GM18868 (cell line): ENCODE measurements around the gene CLDND2.
A peak's percentile ranks its signal among the peaks of the same experiment; 100 is the strongest.

ENCODE experiments used
- ATAC-seq: cut with Tn5 transposase; IDR thresholded peaks from one replicate; pipeline ENCODE4 v1.9.1; 2021; ENCODE audit warnings: mild to moderate bottlenecking, moderate library complexity; ENCODE audit not compliant: unreplicated experiment

The CLDND2 gene

DNA sequence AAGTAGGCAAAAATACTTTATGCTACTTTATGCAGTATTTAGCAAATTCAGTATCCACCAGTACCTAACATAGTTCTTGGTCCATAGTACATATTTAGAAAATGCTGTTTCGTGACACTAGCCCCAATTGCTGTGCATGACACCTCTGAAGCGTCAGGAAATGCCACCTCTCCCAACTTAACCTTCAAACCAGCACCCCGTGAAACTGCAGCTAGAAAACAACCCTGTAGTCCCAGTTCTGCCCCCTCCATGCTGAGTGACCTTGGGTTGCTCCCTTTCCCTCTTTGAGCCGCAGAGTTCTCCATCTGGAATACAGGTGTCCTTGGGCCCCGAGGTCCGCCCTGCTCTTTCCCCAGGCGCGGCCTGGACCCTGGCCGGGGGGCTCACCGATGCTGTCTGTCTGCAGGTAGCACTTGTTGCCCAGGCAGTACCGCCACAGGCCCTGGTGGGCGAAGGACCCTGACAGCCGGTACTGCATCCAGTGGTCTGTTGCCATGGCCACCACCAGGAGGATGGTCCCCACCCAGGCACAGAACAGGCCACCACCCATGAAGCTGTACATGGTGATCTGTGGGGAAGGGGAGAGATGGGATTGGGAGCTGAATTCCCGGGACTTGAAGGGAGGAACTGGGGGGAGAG is 18.2 kb upstream of the CLDND2 start:
- no peak for ATAC-seq

- ATAC-seq = no peak
These were observed 13.2 kb upstream of the CLDND2 start for GRCh38 chr19:51382004-51382403.

- ATAC-seq = no peak
These were observed 11.6 kb upstream of the CLDND2 start for GRCh38 chr19:51380379-51380778.

- ATAC-seq = no peak
These were observed 8.6 kb upstream of the CLDND2 start for GRCh38 chr19:51377422-51377821.

DNA sequence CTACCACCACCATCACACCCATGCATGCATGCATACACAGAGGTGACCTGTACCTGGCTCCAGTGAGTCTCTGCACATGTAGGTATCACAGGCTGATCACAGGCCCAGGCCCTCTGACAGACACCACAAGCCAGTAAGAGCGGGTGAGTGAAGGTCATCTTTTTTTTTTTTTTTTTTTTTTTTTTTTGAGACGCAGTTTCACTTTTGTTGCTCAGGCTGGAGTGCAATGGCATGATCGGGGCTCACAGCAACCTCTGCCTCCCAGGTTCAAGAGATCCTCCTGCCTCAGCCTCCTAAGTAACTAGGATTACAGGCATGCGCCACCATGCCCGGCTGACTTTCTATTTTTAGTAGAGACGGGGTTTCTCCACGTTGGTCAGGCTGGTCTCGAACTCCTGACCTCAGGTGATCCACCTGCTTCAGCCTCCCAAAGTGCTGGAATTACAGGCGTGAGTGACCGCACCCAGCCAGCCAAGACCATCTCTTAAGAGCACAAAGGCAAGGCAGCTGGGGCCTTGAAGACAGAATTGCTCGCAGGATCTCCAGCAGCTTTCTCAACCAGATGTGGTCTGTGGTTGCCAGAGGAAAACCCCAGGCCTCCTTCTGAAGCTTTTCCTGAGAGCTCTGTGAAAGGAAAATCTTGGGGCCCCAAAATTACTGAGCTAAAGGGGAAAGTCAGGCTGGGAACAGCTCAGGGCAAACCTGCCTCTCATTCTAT is 6.9 kb upstream of the CLDND2 start:
- ATAC-seq = no peak

DNA sequence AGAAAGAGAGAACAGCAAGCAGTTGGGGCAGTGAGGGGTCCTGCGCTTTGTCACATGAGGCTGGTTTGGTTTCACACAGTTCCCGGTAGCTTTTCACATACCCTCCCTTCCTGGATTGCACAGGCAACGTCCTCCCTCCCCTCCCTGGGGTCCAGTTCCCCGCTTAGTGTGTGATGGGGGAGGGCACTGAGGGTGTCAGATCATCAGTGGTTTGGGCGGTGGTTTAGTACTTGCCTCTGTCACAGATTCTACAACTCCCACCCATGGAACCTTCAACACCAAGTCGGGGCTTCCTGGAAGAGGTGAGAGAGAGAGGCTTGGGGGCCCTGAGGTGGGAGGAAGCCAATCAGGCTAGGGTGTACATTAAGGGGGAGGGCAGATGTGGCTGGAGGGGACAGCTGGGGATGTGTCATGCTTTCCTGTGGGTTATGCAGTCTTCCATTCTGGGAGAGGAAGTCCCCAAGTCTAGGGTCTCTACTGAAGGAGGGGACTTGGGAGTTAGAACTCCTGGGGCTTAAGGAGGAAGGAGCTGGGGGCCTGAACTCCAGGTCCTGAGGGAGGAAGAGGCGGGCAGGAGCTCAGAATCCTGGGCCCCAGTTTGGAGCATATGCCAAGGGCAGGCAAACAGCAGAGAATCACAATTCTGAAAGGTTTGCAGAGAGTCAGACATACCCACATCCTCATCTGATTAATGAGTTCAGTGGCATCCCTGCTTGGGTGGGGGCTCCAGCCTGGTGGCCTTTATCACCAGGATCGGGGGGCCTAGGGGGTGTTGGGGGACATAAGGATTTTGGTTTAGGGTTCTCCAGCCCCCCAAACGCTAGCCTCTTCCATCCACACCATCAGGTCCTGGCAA is 4.1 kb upstream of the CLDND2 start, which contains the start of gene NKG7:
Gene NKG7 (minus strand): TSS at position 6 of the 856 bp plus-strand sequence. CDS start 119 bp downstream, outside the sequence.
- peak; percentile 38 for ATAC-seq

DNA sequence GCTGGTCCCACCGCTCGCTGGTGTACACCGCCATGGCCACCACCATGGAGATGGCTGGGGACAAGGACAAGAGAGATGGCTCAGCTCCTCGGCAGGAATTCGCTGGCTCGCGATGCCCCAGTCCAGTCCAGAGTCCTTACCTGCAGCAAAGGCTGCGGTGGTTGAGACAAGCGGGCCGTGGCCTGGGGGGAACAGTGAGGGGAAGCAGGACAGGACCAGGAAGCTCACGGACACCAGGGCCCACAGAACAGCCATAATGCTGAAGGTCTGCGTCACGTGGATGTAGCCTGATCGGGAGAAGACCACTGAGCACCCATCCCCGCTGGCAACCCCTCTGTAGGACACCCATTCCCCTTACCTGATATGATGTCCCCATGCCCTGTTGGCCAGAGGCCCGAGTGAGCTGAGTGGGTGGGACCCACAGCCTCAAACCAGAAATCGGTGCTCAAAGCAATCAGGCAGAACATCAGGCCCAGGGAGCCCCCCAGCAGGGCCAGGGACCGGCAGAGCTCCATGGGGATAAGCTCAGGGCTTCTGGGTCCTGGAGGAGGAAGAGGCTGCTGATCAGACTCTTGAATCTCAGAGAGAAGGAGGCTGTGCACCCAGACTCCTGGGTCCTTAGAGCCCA is 3.3 kb upstream of the CLDND2 start:
- no peak for ATAC-seq

- no peak for ATAC-seq
These were observed 2.4 kb upstream of the CLDND2 start for GRCh38 chr19:51371186-51371690.

DNA sequence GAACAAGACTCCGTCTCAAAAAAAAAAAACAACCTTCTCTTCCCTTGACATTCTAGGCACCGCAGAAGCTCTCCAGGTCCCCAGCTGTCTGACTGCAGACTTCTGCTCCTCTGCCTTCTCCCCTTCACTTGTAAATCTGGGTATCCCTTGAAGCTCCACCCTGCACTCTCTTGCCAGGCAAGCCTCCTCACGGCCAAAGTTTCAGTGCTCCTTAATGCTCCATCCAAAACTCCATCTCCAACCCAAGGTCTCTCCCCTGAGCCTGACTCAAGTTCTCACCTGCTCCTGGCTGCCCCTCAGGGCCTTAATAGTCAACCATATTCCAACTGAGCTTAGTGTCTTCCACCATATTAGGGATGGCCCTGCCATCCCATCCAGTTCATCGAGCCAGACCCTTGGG is 1.4 kb upstream of the CLDND2 start:
- ATAC-seq = no peak

DNA sequence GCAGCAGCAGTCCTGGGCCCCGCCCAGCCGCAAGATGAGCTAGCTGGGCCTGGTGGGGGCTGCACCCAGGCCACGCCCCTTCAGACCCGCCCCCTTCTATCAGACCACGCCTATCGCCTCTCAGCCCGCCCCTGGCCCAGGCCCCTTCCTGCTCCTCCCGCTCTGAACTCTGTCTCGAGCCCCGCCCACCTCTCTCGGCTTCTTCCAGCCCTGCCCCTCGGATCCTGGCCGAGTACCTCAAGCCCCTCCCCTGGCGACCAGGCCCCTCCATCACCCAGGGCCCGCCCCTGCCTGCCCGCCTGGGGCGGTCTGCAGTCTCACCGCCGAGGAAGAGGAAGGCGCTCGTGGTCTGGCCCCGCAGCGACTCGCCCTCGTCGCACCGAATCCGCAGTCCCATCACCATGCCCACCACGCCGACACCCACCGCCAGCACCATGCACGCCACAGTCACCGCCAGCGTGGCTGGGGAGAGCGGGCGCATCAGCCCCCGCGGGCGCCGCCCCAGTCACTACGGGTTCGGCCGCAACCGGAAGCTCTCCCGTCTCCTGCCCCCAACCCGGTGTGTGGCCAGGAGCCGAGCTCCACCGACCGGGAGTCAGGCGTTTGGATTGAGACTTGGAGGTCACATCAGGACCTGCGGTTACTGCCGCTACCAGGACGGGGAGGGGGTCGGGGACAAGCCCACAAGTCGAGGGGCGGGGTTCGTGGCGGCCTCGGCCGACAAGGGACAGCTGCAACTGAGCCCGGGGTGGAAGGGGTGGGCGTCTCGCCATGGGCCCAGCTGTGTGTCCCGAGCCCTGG is 1.0 kb downstream of the CLDND2 start:
- ATAC-seq = peak; percentile 78

- peak; percentile 3 for ATAC-seq
These were observed 1.6 kb downstream of the CLDND2 start for GRCh38 chr19:51367255-51367564.

DNA sequence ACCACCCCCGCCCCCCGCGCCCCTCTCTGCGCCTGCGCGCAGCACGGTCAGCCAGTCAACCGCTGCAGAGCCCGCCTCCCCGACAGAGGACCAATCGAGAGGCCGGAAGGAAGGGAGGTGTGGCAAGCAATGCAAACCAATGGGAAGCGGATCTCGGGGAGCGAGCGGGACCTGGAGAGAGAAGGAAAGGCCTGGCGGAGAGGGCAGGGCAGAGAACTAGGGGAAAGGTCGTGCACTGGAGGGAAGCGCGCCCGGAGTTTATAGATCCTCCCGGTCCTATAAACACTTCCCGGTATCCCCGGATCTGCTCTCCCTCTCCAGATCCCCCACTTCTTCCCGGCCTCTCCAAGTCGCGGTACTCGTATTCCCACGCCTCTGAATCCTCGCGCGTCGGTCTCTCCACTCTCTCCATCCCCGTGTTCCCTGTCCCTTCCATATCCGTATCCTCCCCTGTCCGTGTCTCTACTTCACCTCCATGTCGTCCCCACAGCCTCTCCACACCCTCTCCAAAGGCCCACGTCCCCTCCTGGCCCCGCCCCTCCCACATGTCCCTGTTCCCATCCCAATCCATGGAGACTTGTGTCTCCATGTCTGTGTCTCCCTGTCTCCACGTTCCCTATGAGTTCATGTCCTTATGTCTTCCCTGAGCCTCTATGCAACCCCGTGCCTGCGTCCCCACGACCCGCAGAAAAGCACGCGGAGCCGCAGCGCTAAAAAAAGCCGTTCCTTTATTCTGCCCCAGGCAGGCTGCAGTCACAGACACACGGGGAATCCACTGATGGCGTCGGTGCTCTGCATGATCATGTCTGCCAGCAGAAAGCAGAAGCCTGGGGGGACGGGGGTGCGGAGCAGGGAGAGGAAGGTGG is 2.2 kb downstream of the CLDND2 start:
- ATAC-seq = peak; percentile 42

DNA sequence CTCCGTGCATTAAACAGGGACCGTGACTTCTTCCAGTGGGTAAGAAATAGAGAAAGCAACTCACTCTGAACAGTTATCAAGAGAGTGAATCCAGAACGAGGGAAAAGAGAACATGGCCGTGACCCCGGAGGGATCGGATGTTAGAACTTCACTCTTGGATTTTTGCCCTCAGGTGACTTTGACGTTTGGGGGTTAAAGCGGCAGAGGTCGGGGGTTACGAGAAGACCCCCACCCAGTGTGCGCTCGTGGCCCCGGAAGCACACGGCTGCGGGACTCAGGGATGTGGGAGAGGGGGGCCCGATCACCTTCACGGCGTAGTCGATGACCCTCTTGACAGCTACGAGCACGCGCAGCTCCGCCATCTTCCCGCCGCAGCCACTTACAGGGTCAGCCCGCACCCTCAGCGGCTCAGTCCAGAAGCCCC is 2.8 kb downstream of the CLDND2 start, which contains the start of gene ETFB:
Gene ETFB (minus strand): TSS at position 424 of the 424 bp plus-strand sequence. CDS start 62 bp downstream, at position 362.
- ATAC-seq = no peak

DNA sequence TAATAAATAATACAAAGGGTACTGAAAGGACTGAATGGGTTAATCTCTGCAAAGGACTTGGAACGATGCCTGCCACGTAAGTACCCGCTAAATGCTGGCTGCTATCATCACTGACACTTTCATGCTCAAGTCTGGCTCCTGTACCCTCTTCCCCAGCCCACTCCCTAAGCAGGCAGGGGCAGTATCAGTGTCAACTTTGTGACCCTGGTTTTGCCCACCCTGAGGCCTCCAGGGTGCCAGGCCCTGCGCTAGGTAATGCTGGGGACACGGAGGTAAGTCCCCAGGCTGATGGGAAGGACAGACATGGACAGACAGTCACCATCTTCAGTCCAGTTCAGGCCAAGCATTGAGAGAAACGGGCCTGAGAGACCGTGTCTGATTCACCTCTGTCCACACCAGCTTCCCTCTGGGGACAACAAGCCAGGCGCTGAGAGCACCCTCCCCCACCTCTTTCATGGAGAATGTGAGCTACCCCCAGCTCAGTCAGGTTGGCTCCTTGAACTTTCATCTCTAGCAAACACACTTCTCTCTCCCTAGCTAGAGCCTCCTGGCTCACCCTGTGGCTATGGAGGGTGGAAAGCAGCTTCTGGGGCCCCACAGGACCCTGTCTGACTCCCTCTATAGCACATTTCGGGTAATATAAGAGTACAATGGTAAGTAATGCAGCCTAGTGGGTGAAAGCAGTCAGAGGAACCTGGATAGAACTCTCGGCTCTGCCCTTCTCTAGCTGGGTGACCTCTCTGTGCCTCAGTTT is 3.4 kb downstream of the CLDND2 start:
- ATAC-seq = no peak

DNA sequence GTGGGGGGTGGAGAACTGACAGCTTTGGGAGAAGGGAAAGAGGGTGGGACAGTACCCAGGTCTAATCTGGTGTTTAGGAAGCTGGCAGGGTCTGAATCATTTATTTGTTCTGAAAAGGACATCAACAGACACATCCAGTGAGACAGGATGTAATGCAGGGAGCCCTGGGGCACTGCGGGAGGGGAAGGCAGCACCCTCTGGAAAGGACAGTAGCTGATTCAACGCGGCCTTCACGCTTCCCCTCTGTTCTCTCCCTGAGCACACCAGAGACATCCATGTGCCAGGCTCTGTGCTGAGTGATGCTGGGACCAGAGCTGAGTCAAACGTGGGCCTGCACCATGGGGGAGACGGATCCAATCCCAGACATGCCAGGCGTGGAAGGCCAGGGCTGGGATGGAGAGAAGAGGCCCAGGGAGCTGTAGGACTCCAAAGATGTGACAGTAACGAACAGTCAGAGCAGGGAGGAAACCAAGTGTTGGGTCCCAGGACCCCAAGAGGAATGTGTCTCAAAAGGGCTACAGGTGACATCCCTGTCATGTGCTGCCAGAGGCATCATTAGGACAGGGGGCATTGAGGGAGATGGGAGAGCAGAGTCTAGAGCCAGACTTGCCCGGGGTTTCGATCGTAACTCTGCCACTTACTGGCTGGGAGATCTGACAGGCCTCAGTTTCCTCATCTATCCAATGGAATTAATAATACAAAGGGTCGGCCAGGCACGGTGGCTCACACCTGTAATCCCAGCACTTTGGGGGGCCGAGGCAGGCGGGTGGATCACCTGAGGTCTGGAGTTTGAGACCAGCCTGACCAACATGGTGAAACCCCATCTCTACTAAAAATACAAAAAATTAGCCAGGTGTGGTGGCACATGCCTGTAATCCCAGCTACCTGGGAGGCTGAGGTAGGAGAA is 4.3 kb downstream of the CLDND2 start:
- ATAC-seq = no peak

DNA sequence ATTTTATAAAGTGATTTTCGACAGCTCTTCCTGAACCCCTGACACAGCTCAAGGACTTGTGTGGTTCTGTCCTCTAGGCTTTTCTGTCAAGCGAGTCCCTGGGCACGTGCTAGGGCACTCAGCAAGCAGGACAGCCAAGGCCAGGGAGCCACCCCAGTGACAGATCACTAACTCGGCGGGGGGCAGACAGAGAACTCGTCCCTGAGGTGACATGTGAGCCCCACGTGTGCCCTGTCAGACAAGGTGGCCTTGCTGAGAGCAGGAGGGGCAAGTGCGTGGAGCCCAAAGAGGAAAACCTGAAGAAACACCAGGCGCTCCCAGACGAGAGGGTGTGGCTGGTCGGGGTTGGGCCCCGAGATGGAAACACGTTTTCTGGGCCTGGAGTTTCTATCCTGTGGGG is 7.6 kb downstream of the CLDND2 start:
- ATAC-seq = no peak

- ATAC-seq = no peak
These were observed 9.5 kb downstream of the CLDND2 start for GRCh38 chr19:51359294-51359693.
